Kasumi-1 (cell line): ENCODE measurements around the gene ALDH3B2.
"Not testable (repeated sequence)": the region's sequence is repeated elsewhere in the genome, so short reads cannot be mapped to it uniquely, and the experiment has no call there.

Experiments used
- DNase-seq, 2 experiments: peaks; one replicate each; lab custom pipeline; 2025; lab: John Stamatoyannopoulos, UW

Gene ALDH3B2, protein sequence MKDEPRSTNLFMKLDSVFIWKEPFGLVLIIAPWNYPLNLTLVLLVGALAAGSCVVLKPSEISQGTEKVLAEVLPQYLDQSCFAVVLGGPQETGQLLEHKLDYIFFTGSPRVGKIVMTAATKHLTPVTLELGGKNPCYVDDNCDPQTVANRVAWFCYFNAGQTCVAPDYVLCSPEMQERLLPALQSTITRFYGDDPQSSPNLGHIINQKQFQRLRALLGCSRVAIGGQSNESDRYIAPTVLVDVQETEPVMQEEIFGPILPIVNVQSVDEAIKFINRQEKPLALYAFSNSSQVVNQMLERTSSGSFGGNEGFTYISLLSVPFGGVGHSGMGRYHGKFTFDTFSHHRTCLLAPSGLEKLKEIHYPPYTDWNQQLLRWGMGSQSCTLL

GRCh38 chr11:67674442-67674871 is at the start of gene ALDH3B2:
ALDH3B2 (minus strand) TSS chr11:67674623; CDS start chr11:67666935, 7,688 bp downstream.
- no peak for DNase-seq

DNA sequence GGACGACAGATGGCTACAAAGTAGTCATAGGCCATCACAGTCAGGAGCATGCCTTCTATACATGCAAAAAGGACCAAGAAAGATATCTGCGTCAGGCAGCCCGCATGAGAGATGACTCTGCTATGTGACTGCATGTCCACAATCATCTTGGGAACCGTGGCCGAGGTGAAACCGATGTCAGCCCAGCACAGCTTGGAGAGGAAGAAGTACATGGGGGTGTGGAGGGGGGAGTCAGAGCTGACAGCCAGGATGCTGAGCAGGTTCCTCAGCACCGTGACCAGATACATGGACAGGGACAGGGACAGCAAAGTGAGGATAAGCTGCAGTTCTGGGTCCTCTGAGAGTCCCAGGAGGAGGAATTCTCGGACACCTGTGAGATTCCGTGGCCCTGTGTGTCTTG is 48.6 kb upstream of the ALDH3B2 start:
- not testable (repeated sequence) for DNase-seq

DNA sequence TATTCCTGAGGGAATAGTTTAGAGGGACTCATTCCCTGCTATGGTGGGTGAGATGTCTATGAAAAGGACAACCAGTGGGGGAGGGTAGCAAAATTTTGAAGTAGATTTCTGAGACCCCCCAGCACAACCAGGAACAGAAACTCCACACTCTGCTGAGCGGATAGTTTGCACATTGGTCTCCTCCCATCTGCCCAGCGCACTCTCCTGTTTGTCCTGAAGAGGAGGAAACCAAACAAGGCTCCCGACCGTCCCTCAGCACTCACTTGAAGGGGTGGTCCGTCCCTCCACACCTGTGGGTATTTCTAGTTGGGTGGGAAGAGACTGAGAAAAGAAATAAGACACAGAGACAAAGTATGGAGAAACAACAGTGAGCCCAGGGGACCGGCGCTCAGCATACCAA is 41.8 kb upstream of the ALDH3B2 start:
- DNase-seq, result not testable (repeated sequence)

DNA sequence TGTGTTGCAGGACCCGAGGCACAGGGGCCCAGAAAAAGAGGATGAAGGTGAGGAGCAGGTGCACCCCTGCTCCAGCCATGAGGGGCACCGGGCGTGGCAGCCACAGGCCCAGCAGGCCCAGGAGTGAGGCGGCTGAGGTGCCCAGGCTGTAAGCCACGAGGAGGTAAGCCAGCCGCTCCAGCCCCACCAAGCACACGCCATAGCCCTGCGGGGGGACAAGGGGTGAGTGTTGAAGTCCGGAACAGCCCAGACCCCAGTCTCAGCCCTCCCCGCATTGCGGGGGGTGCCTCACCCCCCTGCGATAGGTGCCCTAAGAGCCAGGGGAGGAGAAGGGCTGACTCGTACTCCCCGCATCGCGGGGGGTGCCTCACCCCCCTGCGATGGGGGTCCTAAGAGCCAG is 41.4 kb upstream of the ALDH3B2 start:
- not testable (repeated sequence) for DNase-seq

DNA sequence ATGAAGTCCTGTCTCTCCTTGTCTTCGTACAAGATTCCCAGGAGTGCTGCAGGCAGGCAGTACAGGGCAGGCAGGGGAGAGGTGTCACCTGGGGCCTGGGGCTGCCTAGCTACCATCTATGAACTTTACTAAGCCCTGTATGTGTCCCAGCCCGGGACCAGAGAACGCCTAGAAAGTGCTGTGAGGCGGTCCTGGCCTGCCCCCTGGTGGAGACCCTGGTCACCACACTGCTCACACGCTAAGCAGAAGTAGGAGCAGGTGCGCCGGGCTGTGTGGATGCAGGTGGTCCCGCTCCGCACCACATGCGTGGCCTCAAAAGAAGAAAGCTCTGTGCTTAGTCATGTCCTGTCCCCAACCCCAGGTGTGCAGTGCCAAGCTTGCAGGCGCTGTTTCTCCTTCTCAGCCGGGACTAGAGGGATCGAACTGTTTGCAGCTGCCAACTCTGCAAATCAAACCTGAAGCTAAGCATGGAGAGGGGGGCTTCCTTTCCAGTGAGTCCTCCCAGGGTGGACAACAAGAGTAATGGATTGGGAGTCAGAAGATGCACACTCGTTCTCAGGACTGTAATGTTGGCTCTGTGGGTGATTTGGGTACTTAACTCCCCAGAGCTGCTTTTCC is 39.6 kb upstream of the ALDH3B2 start:
- DNase-seq, result not testable (repeated sequence)

DNA sequence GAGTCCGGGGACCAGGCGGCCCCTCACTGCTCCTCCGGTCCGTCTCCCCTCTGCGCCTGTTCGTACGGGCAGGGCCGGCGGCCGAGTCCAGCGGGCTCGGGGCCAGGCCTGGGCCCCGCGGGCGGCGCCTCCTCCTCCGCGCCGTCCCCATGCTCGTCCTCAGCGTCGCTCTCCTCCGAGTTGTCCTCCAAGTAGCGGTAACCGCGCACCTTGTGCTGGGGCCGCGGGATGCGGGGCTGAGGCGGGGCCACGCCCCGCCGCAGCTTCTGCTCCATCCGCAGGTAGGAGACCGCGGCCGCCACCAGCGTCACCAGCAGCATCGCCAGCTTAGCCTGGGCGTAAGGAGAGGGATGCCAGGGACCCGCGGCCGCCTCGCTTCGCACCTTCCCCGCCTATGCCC is 37.3 kb upstream of the ALDH3B2 start:
- not testable (repeated sequence) for DNase-seq

GRCh38 chr11:67711212-67711611 is 36.8 kb upstream of the ALDH3B2 start:
- not testable (repeated sequence) for DNase-seq

GRCh38 chr11:67709806-67710205 is 35.4 kb upstream of the ALDH3B2 start:
- not testable (repeated sequence) for DNase-seq

DNA sequence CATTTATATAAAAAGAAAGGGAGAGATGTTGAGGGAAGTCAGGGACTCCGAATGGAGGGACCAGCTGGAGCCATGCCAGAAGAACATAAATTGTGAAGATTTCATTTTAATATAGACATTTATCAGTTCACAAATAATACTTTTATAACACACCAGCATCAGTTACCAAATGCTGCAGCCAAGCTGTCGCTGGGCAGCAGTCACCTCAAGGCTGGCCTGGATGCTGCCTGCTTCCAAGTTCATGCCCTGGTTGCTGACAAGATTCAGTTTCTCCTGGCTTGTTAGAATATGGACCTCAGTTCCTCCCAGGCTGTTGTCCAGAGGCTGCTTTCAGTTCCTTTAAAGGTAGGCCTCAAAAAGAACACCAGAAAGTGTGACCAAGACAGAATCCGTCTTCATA is 30.8 kb upstream of the ALDH3B2 start:
- DNase-seq, result no peak

GRCh38 chr11:67704524-67704923 is 30.1 kb upstream of the ALDH3B2 start:
- no peak for DNase-seq

DNA sequence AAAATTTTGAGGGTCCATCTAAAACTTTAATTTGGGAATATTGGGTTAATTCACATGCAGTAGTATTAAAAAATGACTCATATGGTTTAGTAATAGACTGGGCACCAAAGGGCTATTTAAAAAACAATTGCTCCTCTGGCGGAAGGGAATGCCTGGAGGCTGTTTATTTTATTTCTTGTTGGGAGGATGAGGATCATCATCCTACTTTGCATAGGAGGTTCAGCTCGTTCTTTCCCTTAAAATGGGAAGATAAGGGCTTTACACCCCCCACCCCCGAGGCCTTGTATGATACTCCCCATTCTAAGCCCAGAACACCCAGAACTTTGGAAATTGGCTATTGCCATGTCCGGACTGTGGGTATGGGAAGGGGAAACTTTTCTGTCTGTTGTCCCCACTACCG is 29.3 kb upstream of the ALDH3B2 start:
- DNase-seq, result not testable (repeated sequence)

DNA sequence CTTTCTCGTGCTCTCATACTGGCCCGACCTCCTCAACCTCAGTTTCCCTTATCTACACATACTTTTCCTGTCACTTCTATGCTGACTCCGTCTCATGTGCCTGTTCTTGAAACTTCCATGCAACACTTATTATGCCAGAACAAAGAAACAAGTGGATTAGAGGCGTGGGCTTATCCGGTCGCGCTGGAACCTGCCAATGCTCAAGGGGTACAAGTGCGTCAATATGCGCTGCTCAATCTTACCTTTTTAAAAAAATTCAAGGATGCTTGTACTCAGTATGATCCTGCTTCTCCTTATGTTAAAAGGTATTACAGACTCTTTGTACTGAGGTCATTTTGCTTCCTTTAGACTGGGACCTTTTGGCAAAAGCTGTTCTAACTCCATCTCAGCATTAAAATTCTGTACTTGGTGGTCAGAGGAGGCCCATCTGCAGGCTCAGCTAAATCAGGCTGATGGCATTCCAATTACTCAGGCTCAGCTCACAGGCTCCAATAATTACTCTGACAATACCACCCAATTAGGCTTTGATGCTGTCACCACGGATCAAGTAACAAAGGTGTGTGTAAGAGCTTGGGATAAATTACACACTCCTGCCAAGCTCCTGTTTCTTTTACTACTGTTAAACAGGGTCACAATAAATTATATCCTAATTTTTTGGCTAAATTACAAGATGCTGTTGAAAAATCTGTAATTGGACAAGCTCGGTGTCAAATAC is 26.3 kb upstream of the ALDH3B2 start:
- no peak for DNase-seq

DNA sequence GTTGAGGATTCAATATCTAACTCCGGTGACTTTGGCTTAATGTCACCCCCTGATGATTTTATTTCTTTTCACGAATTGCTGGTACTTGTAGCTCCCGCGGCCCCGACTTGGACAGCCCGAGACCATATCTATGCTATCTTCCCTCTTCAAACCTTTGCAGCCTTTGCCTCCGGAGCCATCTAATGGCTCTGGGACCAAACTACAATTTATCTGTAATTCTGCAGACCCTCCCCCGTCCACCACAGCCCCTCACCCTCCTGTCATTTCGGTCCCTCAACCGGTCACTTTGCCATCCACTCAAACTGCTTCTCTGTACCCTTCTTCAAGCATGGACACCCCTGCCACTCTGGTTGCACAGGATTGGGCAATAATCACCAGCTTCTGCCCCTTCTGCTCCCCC is 25.7 kb upstream of the ALDH3B2 start:
- no peak for DNase-seq

DNA sequence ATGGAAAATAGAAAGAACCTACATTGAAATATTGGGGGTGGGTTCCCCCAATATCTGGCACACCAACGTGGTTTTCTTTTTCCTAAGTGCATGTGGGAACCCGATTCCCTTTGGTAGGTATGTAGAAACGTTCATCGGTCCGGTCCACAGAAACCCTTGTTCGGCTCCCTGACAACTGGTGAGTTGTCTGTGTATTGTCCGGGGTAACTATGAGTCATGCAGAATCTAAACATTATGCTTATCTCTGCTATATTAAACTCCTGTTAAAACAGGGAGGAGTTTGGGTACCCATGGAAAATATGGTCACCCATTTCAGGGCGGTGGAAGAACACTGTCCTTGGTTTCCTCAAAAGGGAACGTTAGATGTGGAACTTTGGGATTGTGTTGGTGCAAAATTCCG is 25.1 kb upstream of the ALDH3B2 start:
- no peak for DNase-seq

- DNase-seq, result no peak
These were observed 23.8 kb upstream of the ALDH3B2 start for GRCh38 chr11:67698247-67698646.

GRCh38 chr11:67697846-67698245 is 23.4 kb upstream of the ALDH3B2 start:
- DNase-seq, result no peak

DNA sequence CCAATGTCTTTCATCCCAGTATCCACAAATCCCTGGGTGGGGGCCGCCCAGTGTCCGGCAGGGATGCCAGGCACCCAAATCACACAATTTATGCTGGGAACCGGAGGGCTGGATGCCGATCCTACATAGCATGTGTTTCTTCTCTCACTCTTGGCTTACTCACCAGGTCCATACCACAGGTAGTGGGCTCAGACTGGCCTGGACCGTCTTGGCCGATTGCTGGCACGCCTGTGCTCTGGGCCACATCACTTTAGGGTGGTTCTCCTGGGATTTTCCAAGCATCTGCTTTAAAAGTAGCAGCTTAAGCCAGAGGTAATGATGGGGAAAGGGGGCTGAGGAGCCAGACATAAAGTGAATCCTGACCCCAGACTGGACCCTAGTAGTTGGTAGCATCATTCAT is 22.6 kb upstream of the ALDH3B2 start:
- no peak for DNase-seq

GRCh38 chr11:67695606-67696005 is 21.2 kb upstream of the ALDH3B2 start:
- no peak for DNase-seq

- no peak for DNase-seq
These were observed 20.6 kb upstream of the ALDH3B2 start for GRCh38 chr11:67694875-67695555.

DNA sequence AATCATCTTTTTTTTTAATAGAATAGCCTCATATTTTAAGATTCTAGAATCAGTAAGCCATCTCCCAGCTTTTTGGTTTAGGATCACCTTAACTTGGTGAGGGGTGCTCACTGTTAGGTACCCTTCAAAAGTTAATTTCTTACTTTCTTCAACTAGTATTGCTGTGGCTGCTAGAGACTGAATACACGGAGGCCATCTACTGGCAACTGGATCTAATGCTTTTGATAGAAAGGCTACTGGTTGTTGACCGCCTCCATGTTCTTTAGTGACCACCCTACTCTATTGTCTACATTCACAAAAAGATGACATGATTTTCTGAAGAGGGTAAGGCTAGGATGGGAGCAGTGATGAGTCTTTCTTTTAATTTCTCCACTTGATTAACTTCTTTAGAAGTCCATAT is 16.7 kb upstream of the ALDH3B2 start:
- DNase-seq, result peak; percentile 25 to 40

DNA sequence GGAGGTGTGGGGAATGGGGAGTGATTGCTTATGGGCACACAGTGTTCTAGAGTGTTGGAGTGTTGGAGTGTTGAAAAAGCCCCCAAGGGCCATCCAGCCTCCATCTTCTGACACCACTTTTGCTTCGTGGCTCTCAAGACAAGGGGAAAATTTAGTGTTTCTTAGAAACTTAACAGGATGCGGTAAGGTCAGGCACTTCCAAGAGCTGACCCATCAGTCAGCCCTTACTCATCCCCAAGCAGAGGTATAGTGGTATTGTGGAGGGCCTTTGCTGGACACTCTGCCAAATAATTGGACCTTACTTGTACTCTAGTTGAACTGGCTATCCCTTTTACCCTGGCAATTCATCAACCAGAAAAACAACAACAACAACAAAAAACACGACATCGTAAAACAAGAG is 14.8 kb upstream of the ALDH3B2 start:
- DNase-seq, result no peak

GRCh38 chr11:67687986-67688385 is 13.6 kb upstream of the ALDH3B2 start:
- no peak for DNase-seq
